HEK293 (cell line): ENCODE data around the gene MOG.
A peak's percentile ranks its signal among the peaks of the same experiment; 100 is the strongest.

Source experiments
- CTCF ChIA-PET: fragments of 350-600 bp; formaldehyde crosslinking; extraction: SDS; loops from one replicate; lab custom pipeline; 2021; ENCODE audit warnings: antibody characterized with exemption; lab: Yijun Ruan, JAX
- POLR2A ChIA-PET: fragments of 300-600 bp; formaldehyde crosslinking; extraction: SDS; loops from one replicate; lab custom pipeline; 2020; ENCODE audit warnings: antibody characterized with exemption, inconsistent platforms; lab: Yijun Ruan, JAX
- H3K27ac ChIP-seq: fragments of 200-500 bp; sonication (Bioruptor generic); 2 replicates; pipeline ENCODE4 v1.5.1; 2014; ENCODE audit warnings: low read depth, low read length, control low read depth, inconsistent platforms; ENCODE audit errors: extremely low read depth
- H3K36me3 ChIP-seq, 2 experiments: fragments of 200-500 bp in 1 of 2; sonication (Bioruptor generic) in 1 of 2; 1 replicate in 1 of 2; 2 replicates in 1 of 2; pipeline ENCODE4 v1.5.1; 2014 to 2017; ENCODE audit warnings: inconsistent platforms in 2 of 2, low read length in 2 of 2; ENCODE audit not compliant: control insufficient read depth in 2 of 2, insufficient read depth in 1 of 2
- H3K4me1 ChIP-seq: fragments of 200-500 bp; sonication (Bioruptor generic); 2 replicates; pipeline ENCODE4 v1.5.1; 2014; ENCODE audit warnings: mild to moderate bottlenecking, low read length, inconsistent platforms; ENCODE audit not compliant: control insufficient read depth, insufficient read depth
- H3K4me3 ChIP-seq: 2 replicates; pipeline ENCODE4 v1.5.1; 2011; ENCODE audit warnings: low read depth, mild to moderate bottlenecking, control low read depth, low read length, moderate library complexity
- H3K9me3 ChIP-seq: fragments of 200-500 bp; sonication (Bioruptor generic); 2 replicates; pipeline ENCODE4 v1.5.1; 2014; ENCODE audit warnings: low read depth, low read length, inconsistent platforms; ENCODE audit not compliant: control insufficient read depth, insufficient read depth
- ELK4 ChIP-seq: IDR thresholded peaks from 2 replicates; pipeline ENCODE4 v1.6.1; 2011; ENCODE audit warnings: mild to moderate bottlenecking, low read depth, low read length, borderline replicate concordance
- FEZF1 ChIP-seq: fragments of 450-650 bp; formaldehyde crosslinking; IDR thresholded peaks from 2 replicates; pipeline ENCODE4 v1.5.1; 2016; ENCODE audit warnings: missing biosample characterization, missing genetic modification characterization
- GFI1B ChIP-seq: fragments of 450-650 bp; formaldehyde crosslinking; IDR thresholded peaks from 2 replicates; pipeline ENCODE4 v1.5.1; 2016; ENCODE audit warnings: missing biosample characterization, missing genetic modification characterization
- GLIS2 ChIP-seq: fragments of 450-650 bp; formaldehyde crosslinking; IDR thresholded peaks from 2 replicates; pipeline ENCODE4 v1.5.1; 2016; ENCODE audit warnings: missing biosample characterization, missing genetic modification characterization
- KLF16 ChIP-seq: fragments of 450-650 bp; formaldehyde crosslinking; IDR thresholded peaks from 2 replicates; pipeline ENCODE4 v1.5.1; 2017; ENCODE audit warnings: missing biosample characterization, missing genetic modification characterization
- MZF1 ChIP-seq: fragments of 450-650 bp; formaldehyde crosslinking; IDR thresholded peaks from 2 replicates; pipeline ENCODE4 v1.5.1; 2017; ENCODE audit warnings: missing biosample characterization, missing genetic modification characterization, borderline replicate concordance
- PRDM4 ChIP-seq: fragments of 450-650 bp; formaldehyde crosslinking; IDR thresholded peaks from 2 replicates; pipeline ENCODE4 v1.5.1; 2017; ENCODE audit warnings: missing biosample characterization, missing genetic modification characterization
- SCRT2 ChIP-seq: fragments of 450-650 bp; formaldehyde crosslinking; IDR thresholded peaks from 2 replicates; pipeline ENCODE4 v1.5.1; 2016; ENCODE audit warnings: missing biosample characterization, missing genetic modification characterization
- ZBTB20 ChIP-seq: fragments of 450-650 bp; formaldehyde crosslinking; IDR thresholded peaks from 2 replicates; pipeline ENCODE4 v1.5.1; 2016; ENCODE audit warnings: missing biosample characterization, missing genetic modification characterization
- ZBTB21 ChIP-seq: fragments of 450-650 bp; formaldehyde crosslinking; IDR thresholded peaks from 2 replicates; pipeline ENCODE4 v1.5.1; 2017; ENCODE audit warnings: missing biosample characterization, missing genetic modification characterization
- ZBTB49 ChIP-seq: fragments of 450-650 bp; formaldehyde crosslinking; IDR thresholded peaks from 2 replicates; pipeline ENCODE4 v1.5.1; 2016; ENCODE audit warnings: missing biosample characterization, missing genetic modification characterization, low read depth
- ZEB2 ChIP-seq: fragments of 450-650 bp; formaldehyde crosslinking; IDR thresholded peaks from 2 replicates; pipeline ENCODE4 v1.5.1; 2016; ENCODE audit warnings: missing biosample characterization, missing genetic modification characterization
- ZIC2 ChIP-seq: fragments of 450-650 bp; formaldehyde crosslinking; IDR thresholded peaks from 2 replicates; pipeline ENCODE4 v1.5.1; 2016; ENCODE audit warnings: missing biosample characterization, missing genetic modification characterization
- ZNF157 ChIP-seq: fragments of 450-650 bp; formaldehyde crosslinking; IDR thresholded peaks from 2 replicates; pipeline ENCODE4 v1.5.1; 2016; ENCODE audit warnings: missing biosample characterization, missing genetic modification characterization
- ZNF202 ChIP-seq: fragments of 450-650 bp; formaldehyde crosslinking; IDR thresholded peaks from 2 replicates; pipeline ENCODE4 v1.5.1; 2016; ENCODE audit warnings: missing biosample characterization, missing genetic modification characterization, borderline replicate concordance
- ZNF335 ChIP-seq: fragments of 450-650 bp; formaldehyde crosslinking; conservative IDR thresholded peaks from 2 replicates; pipeline ENCODE4 v1.5.1; 2016; ENCODE audit warnings: missing biosample characterization, missing genetic modification characterization
- ZNF449 ChIP-seq: fragments of 450-650 bp; formaldehyde crosslinking; IDR thresholded peaks from 2 replicates; pipeline ENCODE4 v1.5.1; 2017; ENCODE audit warnings: missing biosample characterization, mild to moderate bottlenecking, missing genetic modification characterization, moderate library complexity
- ZNF501 ChIP-seq: fragments of 450-650 bp; formaldehyde crosslinking; IDR thresholded peaks from 2 replicates; pipeline ENCODE4 v1.5.1; 2016; ENCODE audit warnings: missing biosample characterization, missing genetic modification characterization
- ZNF514 ChIP-seq: fragments of 450-650 bp; formaldehyde crosslinking; IDR thresholded peaks from 2 replicates; pipeline ENCODE4 v1.5.1; 2016; ENCODE audit warnings: missing biosample characterization, missing genetic modification characterization
- ZNF518A ChIP-seq: fragments of 450-650 bp; formaldehyde crosslinking; conservative IDR thresholded peaks from 2 replicates; pipeline ENCODE4 v1.5.1; 2016; ENCODE audit warnings: low read depth, missing biosample characterization, missing genetic modification characterization
- ZNF548 ChIP-seq: fragments of 450-650 bp; formaldehyde crosslinking; IDR thresholded peaks from 2 replicates; pipeline ENCODE4 v1.5.1; 2016; ENCODE audit warnings: missing biosample characterization, missing genetic modification characterization
- ZNF561 ChIP-seq: fragments of 450-650 bp; IDR thresholded peaks from 2 replicates; pipeline ENCODE4 v1.5.1; 2018; ENCODE audit warnings: missing biosample characterization, missing genetic modification characterization, borderline replicate concordance
- ZNF629 ChIP-seq: fragments of 450-650 bp; formaldehyde crosslinking; IDR thresholded peaks from 2 replicates; pipeline ENCODE4 v1.5.1; 2017; ENCODE audit warnings: missing biosample characterization, missing genetic modification characterization
- ZNF830 ChIP-seq: fragments of 450-650 bp; IDR thresholded peaks from 2 replicates; pipeline ENCODE4 v1.5.0; 2018; ENCODE audit warnings: missing biosample characterization, missing genetic modification characterization, low read depth, mild to moderate bottlenecking, moderate library complexity

MOG gene

GRCh38 chr6:29649701-29650673, 6.9 kb upstream of the MOG start:
- ChIA-PET CTCF (interaction anchor here (0.6 to 10.5 kb wide), 61 partner anchors 10 to 761 kb away, joined by 3 to 287 read pairs (median 4); partner anchors contain the start of genes GABBR1 and OR12D3), POLR2A (interaction anchor here (0.6 to 3.4 kb wide), 14 partner anchors 8 to 755 kb away, joined by 3 to 34 read pairs (median 6); partner anchors contain the start of gene GABBR1)
- Histone ChIP-seq H3K36me3 (no peaks in the 10 kb centered on the region), H3K4me3 (peak overlapping the region; percentile 61), H3K27ac (peak overlapping the region; percentile 18; the same call in 1 of the 2 replicates), H3K4me1 (no peaks in the 10 kb centered on the region; the same call in 1 of the 2 replicates), H3K9me3 (no peaks in the 10 kb centered on the region)
- TF ChIP-seq ZBTB21 (tag by site-specific recombination): peak; percentile 77
- peak; percentile 100 for TF ChIP-seq ZNF335
- no peak for TF ChIP-seq ZIC2
- no peak for TF ChIP-seq ZNF514 (tag by site-specific recombination)
- no peak for TF ChIP-seq ZNF449 (tag by site-specific recombination)
- TF ChIP-seq ZNF501: no peak; the same call in 1 of the 2 replicates
- TF ChIP-seq SCRT2 (tag by site-specific recombination): peak; percentile 98
- peak; percentile 9; the same call in 1 of the 2 replicates for TF ChIP-seq ZNF518A (tag by site-specific recombination)
- TF ChIP-seq ZEB2: peak; percentile 56; the same call in 1 of the 2 replicates
- no peak for TF ChIP-seq MZF1 (tag by site-specific recombination)
- TF ChIP-seq KLF16 (tag by site-specific recombination): no peak
- peak; percentile 65; the same call in 1 of the 2 replicates for TF ChIP-seq ZBTB20 (tag by site-specific recombination)
- peak; percentile 97 for TF ChIP-seq ZNF561 (tag by site-specific recombination)
- no peak for TF ChIP-seq ZBTB49 (tag by site-specific recombination)
- no peak for TF ChIP-seq ELK4
- TF ChIP-seq ZNF830: no peak
- no peak for TF ChIP-seq ZNF202 (tag by site-specific recombination)
- no peak for TF ChIP-seq FEZF1
- no peak for TF ChIP-seq PRDM4
- TF ChIP-seq ZNF629 (tag by site-specific recombination): peak; percentile 84
- TF ChIP-seq GFI1B (tag by site-specific recombination): no peak
- TF ChIP-seq GLIS2: no peak
- TF ChIP-seq ZNF548 (tag by site-specific recombination): no peak
- TF ChIP-seq ZNF157: no peak
